GM12878 (cell line): ENCODE results near the gene TRAF3. TPM values are rescaled to one million over a fixed set of nuclear protein-coding genes. Genes with fewer than 3 reads are reported as not detected.

Source experiments
- ATAC-seq: fragments of 200-7000 bp; cut with Tn5 transposase; 3 replicates; pipeline ENCODE4 v1.9.1; 2020; ENCODE audit warnings: mild to moderate bottlenecking, moderate library complexity
- BruUV-seq: library from RNA; stranded (reverse); fragments of 400-500 nt; replicated peaks from 2 replicates; lab custom pipeline; 2021; lab: Mats Ljungman, UMichigan
- CTCF ChIA-PET: fragments of 300-600 bp; sonication (Branson Sonifier 250); formaldehyde crosslinking; extraction: SDS; loops from one replicate; lab custom pipeline; 2021; ENCODE audit warnings: inconsistent platforms; lab: Yijun Ruan, JAX
- POLR2A ChIA-PET: fragments of 350-600 bp; formaldehyde crosslinking; extraction: SDS; loops from one replicate; lab custom pipeline; 2021; ENCODE audit warnings: inconsistent platforms; lab: Charles Lee
- RAD21 ChIA-PET: fragments of 300-600 bp; sonication (Branson Sonifier 250); formaldehyde crosslinking; loops from one replicate; lab custom pipeline; 2023; ENCODE audit warnings: antibody characterized with exemption; ENCODE audit not compliant: unreplicated experiment; lab: Charles Lee
- SMC1A ChIA-PET: fragments of 300-600 bp; sonication (Branson Sonifier 250); formaldehyde crosslinking; loops from one replicate; lab custom pipeline; 2023; ENCODE audit not compliant: unreplicated experiment, uncharacterized antibody; lab: Charles Lee
- DNase-seq: peaks from one replicate; pipeline ENCODE4 v3.0.0-alpha.2; 2011; ENCODE audit warnings: low read depth, low spot score
- FAIRE-seq: peaks from 3 replicates; lab custom pipeline; 2011; peaks lifted over from hg19 to GRCh38; lab: Jason Lieb, UNC
- H2AFZ ChIP-seq: 2 replicates; pipeline ENCODE4 v1.6.0; 2011; ENCODE audit warnings: low read depth, low read length, control low read depth; ENCODE audit not compliant: control insufficient read depth
- H3K27ac ChIP-seq: 2 replicates; pipeline ENCODE4 v1.5.1; 2011; ENCODE audit warnings: control low read depth; ENCODE audit not compliant: control insufficient read depth, insufficient read depth
- H3K27me3 ChIP-seq, 2 experiments: replicated peaks in 1 of 2; 2 replicates each; pipeline versions ENCODE4 v1.6.0 to v1.6.1; 2011; ENCODE audit warnings: low read length in 1 of 2; ENCODE audit not compliant: control insufficient read depth in 2 of 2, insufficient read depth in 2 of 2
- H3K36me3 ChIP-seq, 2 experiments: 2 replicates each; pipeline ENCODE4 v1.5.1; 2011; ENCODE audit warnings: low read length in 1 of 2; ENCODE audit not compliant: control insufficient read depth in 2 of 2, insufficient read depth in 2 of 2
- H3K4me1 ChIP-seq: 2 replicates; pipeline ENCODE4 v1.6.1; 2011; ENCODE audit warnings: mild to moderate bottlenecking, low read length, moderate library complexity, mixed read lengths; ENCODE audit not compliant: control insufficient read depth, insufficient read depth
- H3K4me2 ChIP-seq: 2 replicates; pipeline ENCODE4 v1.6.0; 2011; ENCODE audit warnings: control low read depth; ENCODE audit not compliant: control insufficient read depth, insufficient read depth
- H3K4me3 ChIP-seq: fragments of 200-600 bp; sonication (generic); 2 replicates; pipeline ENCODE4 v1.5.1; 2016
- H3K79me2 ChIP-seq: 2 replicates; pipeline ENCODE4 v1.6.0; 2011; ENCODE audit warnings: low read length; ENCODE audit not compliant: control insufficient read depth, insufficient read depth
- H3K9ac ChIP-seq: 2 replicates; pipeline ENCODE4 v1.8.0; 2011; ENCODE audit warnings: low read length, control low read depth, mixed read lengths; ENCODE audit not compliant: control insufficient read depth, insufficient read depth
- H3K9me3 ChIP-seq: replicated peaks from 3 replicates; pipeline ENCODE4 v1.5.1; 2011; ENCODE audit warnings: mild to moderate bottlenecking, low read length; ENCODE audit not compliant: control insufficient read depth, insufficient read depth
- H4K20me1 ChIP-seq: 2 replicates; pipeline ENCODE4 v1.6.0; 2011; ENCODE audit not compliant: control insufficient read depth, insufficient read depth
- BCL11A ChIP-seq: IDR thresholded peaks from 2 replicates; pipeline ENCODE4 v1.6.1; 2011; ENCODE audit warnings: low read depth, low read length
- BMI1 ChIP-seq: fragments of 450-650 bp; IDR thresholded peaks from 2 replicates; pipeline ENCODE4 v1.6.1; 2016; ENCODE audit warnings: mild to moderate bottlenecking, moderate library complexity, borderline replicate concordance
- CBX3 ChIP-seq: fragments of 200-600 bp; sonication (generic); IDR thresholded peaks from 2 replicates; pipeline ENCODE4 v1.6.1; 2016; ENCODE audit warnings: low read depth, borderline replicate concordance
- CEBPB ChIP-seq, 2 experiments: fragments of 150-350 bp in 1 of 2; IDR thresholded peaks; 2 replicates each; pipeline ENCODE4 v1.6.1; 2012 to 2014; ENCODE audit warnings: low read depth in 2 of 2, low read length in 2 of 2, borderline replicate concordance in 1 of 2, inconsistent platforms in 1 of 2
- CHD1 ChIP-seq: IDR thresholded peaks from 2 replicates; pipeline ENCODE4 v1.6.1; 2012; ENCODE audit warnings: low read depth, low read length, improper control_type of control experiment
- EED ChIP-seq: sonication (generic); IDR thresholded peaks from 2 replicates; pipeline ENCODE4 v1.6.1; 2016; ENCODE audit warnings: antibody characterized with exemption, low read depth
- EGR1 ChIP-seq, 2 experiments: IDR thresholded peaks; 1 replicate in 1 of 2; 2 replicates in 1 of 2; pipeline ENCODE4 v1.6.1; 2011 to 2012; ENCODE audit warnings: low read depth in 2 of 2, low read length in 2 of 2, borderline replicate concordance in 1 of 2, mild to moderate bottlenecking in 1 of 2, moderate library complexity in 1 of 2
- FOXK2 ChIP-seq: fragments of 450-650 bp; IDR thresholded peaks from 2 replicates; pipeline ENCODE4 v1.6.1; 2017; ENCODE audit warnings: mild to moderate bottlenecking, moderate library complexity
- IKZF2 ChIP-seq, 2 experiments: fragments of 450-650 bp; IDR thresholded peaks; 2 replicates each; pipeline ENCODE4 v1.6.1; 2017; ENCODE audit warnings: mild to moderate bottlenecking in 2 of 2, moderate library complexity in 2 of 2
- IRF4 ChIP-seq: IDR thresholded peaks from 2 replicates; pipeline ENCODE4 v1.6.1; 2011; ENCODE audit warnings: low read depth, low read length
- MTA3 ChIP-seq: IDR thresholded peaks from 2 replicates; pipeline ENCODE4 v1.6.1; 2012; ENCODE audit warnings: low read length, inconsistent platforms, borderline replicate concordance
- PKNOX1 ChIP-seq: fragments of 450-650 bp; IDR thresholded peaks from 2 replicates; pipeline ENCODE4 v1.6.1; 2016; ENCODE audit warnings: mild to moderate bottlenecking
- POLR2AphosphoS2 ChIP-seq: IDR thresholded peaks from 2 replicates; pipeline ENCODE4 v1.6.1; 2011; ENCODE audit warnings: low read depth, mild to moderate bottlenecking, low read length, improper control_type of control experiment, moderate library complexity
- RUNX3 ChIP-seq: IDR thresholded peaks from 2 replicates; pipeline ENCODE4 v1.6.1; 2012; ENCODE audit warnings: low read length, inconsistent platforms
- USF2 ChIP-seq: IDR thresholded peaks from 2 replicates; pipeline ENCODE4 v1.6.1; 2011; ENCODE audit warnings: low read depth, low read length, improper control_type of control experiment, borderline replicate concordance
- ZNF384 ChIP-seq: IDR thresholded peaks from 2 replicates; pipeline ENCODE4 v1.6.1; 2012; ENCODE audit warnings: low read depth, mild to moderate bottlenecking, low read length, improper control_type of control experiment, borderline replicate concordance
- WGBS: methylation state at CpG from one replicate; pipeline ENCODE4 v1.1.6; 2016; ENCODE audit warnings: low lambda C conversion rate; ENCODE audit not compliant: insufficient replicate concordance, insufficient coverage; ENCODE audit errors: missing lambda C conversion rate; 5-methylcytosine and 5-hydroxymethylcytosine counted together
- in situ Hi-C: fragments of 300-500 bp; cut with MboI; formaldehyde crosslinking; loops from 9 replicates; pipeline ENCODE4 v1.14.3; 2018; ENCODE audit warnings: mixed read lengths
- intact Hi-C: fragments of 100-400 bp; cut with micrococcal nuclease; formaldehyde crosslinking; loops from one replicate; pipeline ENCODE4 v1.14.2; 2022; ENCODE audit not compliant: unreplicated experiment
- polyA plus RNA-seq, 11 experiments: library from polyadenylated mRNA; depleted of rRNA in 4 of 11; unstranded in 6 of 11; stranded (reverse) in 5 of 11; fragments of >200 nt; fragmentation: Nextera tagmentation in 4 of 11; fragmentation: Illumina TruSeq in 1 of 11; extraction: Ambion mirVana in 4 of 11; extraction: Trizol in 1 of 11; gene quantifications; 1 replicate in 1 of 11; 2 replicates in 10 of 11; pipeline versions ENCODE4 v1.2.1 to v1.2.3, GENCODE V29; 2011 to 2016; ENCODE audit warnings: inconsistent platforms in 2 of 11, missing spikeins in 2 of 11, low read depth in 1 of 11
- total RNA-seq, 4 experiments: library from RNA; depleted of rRNA in 3 of 4; stranded (reverse); fragments of >200 nt in 3 of 4; fragmentation: Illumina TruSeq in 1 of 4; extraction: Trizol in 1 of 4; gene quantifications; 2 replicates each; pipeline versions ENCODE4 v1.2.1 to v1.2.3, GENCODE V29; 2013 to 2021

TRAF3 gene
- total and polyA plus RNA-seq, 10 of the 15 experiments (the other 5 are each of a cell fraction or from before 2014, with no cell fraction given): 3.0 to 70.1 (median 36.5) TPM

GRCh38 chr14:102854091-102854703, 76.9 kb downstream of the TRAF3 start:
- no peaks in the 10 kb centered on the region; the same call in 1 of the 2 replicates for H4K20me1 ChIP-seq
- FAIRE-seq: no peak
- in situ Hi-C loops: no loop called here

GRCh38 chr14:102856179-102856578, 78.9 kb downstream of the TRAF3 start:
- intact Hi-C loops: no loop called here
- no peak overlapping the region for H3K9ac ChIP-seq
- peaks cover 4% of the 10 kb centered on the region; the same call in 1 of the 2 replicates for H3K4me1 ChIP-seq
- no peak overlapping the region for H3K4me2 ChIP-seq
- ChIA-PET RAD21 (no interaction called here), POLR2A (interaction anchor here (1.0 kb wide), 1 partner anchor 133 kb away, joined by 7 read pairs; no protein-coding TSS in a partner anchor)
- H3K9me3 ChIP-seq: peaks cover 6% of the 10 kb centered on the region; the same call in 2 of the 3 replicates
- H3K27ac ChIP-seq: no peak overlapping the region
- ATAC-seq: no peak
- H4K20me1 ChIP-seq: no peaks in the 10 kb centered on the region; the same call in 1 of the 2 replicates
- no peak overlapping the region for H2AFZ ChIP-seq
- no peak overlapping the region for H3K4me3 ChIP-seq
- TF ChIP-seq EGR1 (IDR thresholded peaks at IDR 0.05; ENCODE audit: borderline replicate concordance in 1 of 2, low read depth in 2 of 2, low read length in 2 of 2): no peak
- TF ChIP-seq CHD1: no peak
- TF ChIP-seq MTA3: no peak
- no peak for TF ChIP-seq EED
- TF ChIP-seq ZNF384: no peak
- no peak for TF ChIP-seq BCL11A
- TF ChIP-seq BMI1: no peak
- no peak for TF ChIP-seq CEBPB (IDR thresholded peaks at IDR 0.05; ENCODE audit: borderline replicate concordance in 1 of 2, low read depth in 2 of 2, low read length in 2 of 2)
- TF ChIP-seq IKZF2 (IDR thresholded peaks at IDR 0.05): no peak
- no peak for TF ChIP-seq CBX3
- TF ChIP-seq USF2: no peak
- TF ChIP-seq PKNOX1: no peak
- no peak for TF ChIP-seq IRF4
- TF ChIP-seq, all 136 proteins: peak for 0
- SMC1A ChIA-PET: interaction anchor here (0.8 to 1.8 kb wide), 2 partner anchors 10 to 162 kb away, joined by 5 read pairs; no protein-coding TSS in a partner anchor
- H3K36me3 ChIP-seq: peaks cover 3 to 26% of the 10 kb centered on the region in 2 experiments
- no peaks in the 10 kb centered on the region for H3K27me3 ChIP-seq
- in situ Hi-C loops: no loop called here
- FAIRE-seq (no peak), DNase-seq (no peak)
- H3K79me2 ChIP-seq: peaks cover 83% of the 10 kb centered on the region
- 96% methylated on average over 2 of the region's 2 CpGs for WGBS
- CTCF ChIA-PET: interaction anchor here (0.6 to 2.5 kb wide), 2 partner anchors 108 to 161 kb away, joined by 3 to 5 read pairs; no protein-coding TSS in a partner anchor
- no TSS peak for BruUV-seq

More at GRCh38 chr14:102854091-102854703, 76.9 kb downstream of the TRAF3 start:
- ChIA-PET SMC1A (no interaction called here), RAD21 (no interaction called here), CTCF (no interaction called here), POLR2A (interaction anchor here (0.7 kb wide), 2 partner anchors 23 to 43 kb away, joined by 4 to 5 read pairs; no protein-coding TSS in a partner anchor)
- H3K4me3 ChIP-seq: no peak overlapping the region
- no peak overlapping the region for H3K4me2 ChIP-seq
- H3K27me3 ChIP-seq: no peaks in the 10 kb centered on the region
- intact Hi-C loops: no loop called here
- ATAC-seq (peak; percentile 60), DNase-seq (no peak)
- TF ChIP-seq BCL11A (no peak), FOXK2 (no peak), RUNX3 (0 out of 2 replicates have a peak, but pooled peaks have one; percentile 5), POLR2AphosphoS2 (no peak)
- no peak overlapping the region for H3K9ac ChIP-seq
- no TSS peak for BruUV-seq
- 93% methylated on average over 4 of the region's 4 CpGs for WGBS
- no peak overlapping the region for H3K27ac ChIP-seq
- H3K79me2 ChIP-seq: peaks cover 80% of the 10 kb centered on the region
- H2AFZ ChIP-seq: no peak overlapping the region
- H3K4me1 ChIP-seq: peaks cover 7% of the 10 kb centered on the region
- peaks cover 5 to 29% of the 10 kb centered on the region in 2 experiments for H3K36me3 ChIP-seq
- peaks cover 1% of the 10 kb centered on the region; the same call in 2 of the 3 replicates for H3K9me3 ChIP-seq
